ENCODE measurements around the gene DCK. TPM values are rescaled to one million over a fixed set of nuclear protein-coding genes. Genes with fewer than 3 reads are reported as not detected.

The DCK gene
- total RNA-seq, 1 experiment from 2014 or later = 26.5 TPM

DNA sequence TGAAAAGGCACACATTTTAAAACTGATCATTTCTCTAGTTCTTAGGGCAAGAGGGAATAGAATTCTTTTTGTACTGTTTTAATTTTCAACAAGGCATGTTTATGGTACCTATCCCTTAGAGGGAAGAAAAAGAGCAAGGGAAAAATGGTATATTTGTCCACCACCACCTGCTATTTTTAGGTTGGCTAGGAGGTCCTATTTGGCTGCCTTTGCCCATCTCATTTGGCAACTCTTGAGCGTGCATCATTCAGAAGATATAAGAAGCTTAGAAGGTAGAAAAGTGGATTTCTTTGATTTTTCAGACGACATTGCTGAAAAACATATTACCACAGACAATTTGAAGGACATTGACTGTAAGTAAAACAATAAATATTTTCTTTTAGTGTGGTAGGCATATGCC lies 69.0 kb downstream of the DCK start:
- Histone ChIP-seq H3K36me3 (replicated peaks; ENCODE audit: control insufficient read depth, insufficient read depth, low read length) (no peaks in the 10 kb centered on the region), H3K27me3 (ENCODE audit: control insufficient read depth, insufficient read depth, low read length) (no peaks in the 10 kb centered on the region), H3K4me3 (ENCODE audit: insufficient read depth, low read depth, low read length) (no peak overlapping the region)
- no peak for DNase-seq

DNA sequence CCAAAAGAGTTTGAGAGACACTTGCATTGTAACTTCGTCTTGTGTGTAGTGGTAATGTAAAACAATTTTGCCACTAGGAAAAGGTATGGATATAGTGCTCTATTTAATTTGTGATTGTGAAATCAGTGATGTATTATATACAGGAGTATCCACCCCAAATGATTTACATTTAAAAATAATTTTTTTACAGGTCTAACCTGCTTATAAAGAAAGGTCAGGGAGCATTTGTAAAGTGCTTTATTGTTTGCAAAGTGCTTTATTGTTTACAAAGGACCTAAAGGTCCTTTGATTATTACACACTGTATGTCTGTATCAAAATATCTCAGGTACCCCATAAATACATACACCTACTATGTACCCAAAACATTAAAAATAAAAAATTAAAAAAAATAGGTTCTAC lies 70.3 kb downstream of the DCK start:
- Histone ChIP-seq H3K4me3 (ENCODE audit: insufficient read depth, low read depth, low read length) (no peak overlapping the region), H3K36me3 (replicated peaks; ENCODE audit: control insufficient read depth, insufficient read depth, low read length) (no peaks in the 10 kb centered on the region), H3K27me3 (ENCODE audit: control insufficient read depth, insufficient read depth, low read length) (no peaks in the 10 kb centered on the region)
- DNase-seq = no peak

DNA sequence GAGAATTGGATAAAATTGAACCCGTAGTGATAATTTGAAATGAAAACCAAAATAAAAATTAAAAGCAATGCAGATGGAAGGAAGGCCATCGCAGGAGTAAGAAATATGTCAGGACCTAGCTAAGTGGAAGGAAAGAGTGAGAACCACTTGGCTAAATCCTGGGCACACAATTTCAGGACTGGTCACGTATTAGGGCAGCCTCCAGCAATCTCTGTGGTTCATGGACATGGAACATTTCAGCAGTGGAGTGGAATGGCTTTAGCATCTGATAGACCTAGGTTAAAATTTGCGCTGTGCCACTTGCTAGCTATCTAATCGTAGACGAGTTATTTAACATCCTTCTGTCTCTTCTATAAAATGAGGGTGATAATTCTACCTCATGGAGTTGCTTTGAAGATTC lies 71.1 kb downstream of the DCK start:
- no peak for DNase-seq
- Histone ChIP-seq H3K36me3 (replicated peaks; ENCODE audit: control insufficient read depth, insufficient read depth, low read length) (no peaks in the 10 kb centered on the region), H3K4me3 (ENCODE audit: insufficient read depth, low read depth, low read length) (no peak overlapping the region), H3K27me3 (ENCODE audit: control insufficient read depth, insufficient read depth, low read length) (no peaks in the 10 kb centered on the region)

DNA sequence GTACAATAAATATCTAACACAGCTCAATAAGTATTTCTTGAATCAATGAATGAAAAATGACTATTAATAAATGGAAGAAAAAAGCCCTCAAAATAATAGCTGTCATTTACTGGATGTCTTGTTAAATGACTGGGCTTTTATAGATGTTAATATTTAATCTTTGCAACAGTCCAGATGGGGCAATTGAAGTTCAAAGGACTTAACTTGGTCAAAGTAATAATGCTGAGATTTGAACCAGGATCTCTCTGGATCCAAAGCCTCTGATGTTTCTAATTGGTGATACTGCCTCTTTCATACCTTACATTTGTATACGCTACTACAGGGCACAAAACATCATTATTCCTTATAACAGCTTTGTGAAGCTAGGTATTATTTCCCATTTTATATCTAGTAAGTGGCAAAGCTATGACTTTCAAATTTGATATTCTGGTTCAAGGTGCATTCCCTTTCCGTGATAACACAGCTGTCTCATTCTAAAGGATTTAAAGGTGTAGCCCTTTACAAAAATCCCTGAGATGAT lies 72.6 kb downstream of the DCK start:
- Histone ChIP-seq H3K27me3 (ENCODE audit: control insufficient read depth, insufficient read depth, low read length) (no peaks in the 10 kb centered on the region), H3K36me3 (replicated peaks; ENCODE audit: control insufficient read depth, insufficient read depth, low read length) (no peaks in the 10 kb centered on the region), H3K4me3 (ENCODE audit: insufficient read depth, low read depth, low read length) (no peak overlapping the region)
- DNase-seq = no peak

DNA sequence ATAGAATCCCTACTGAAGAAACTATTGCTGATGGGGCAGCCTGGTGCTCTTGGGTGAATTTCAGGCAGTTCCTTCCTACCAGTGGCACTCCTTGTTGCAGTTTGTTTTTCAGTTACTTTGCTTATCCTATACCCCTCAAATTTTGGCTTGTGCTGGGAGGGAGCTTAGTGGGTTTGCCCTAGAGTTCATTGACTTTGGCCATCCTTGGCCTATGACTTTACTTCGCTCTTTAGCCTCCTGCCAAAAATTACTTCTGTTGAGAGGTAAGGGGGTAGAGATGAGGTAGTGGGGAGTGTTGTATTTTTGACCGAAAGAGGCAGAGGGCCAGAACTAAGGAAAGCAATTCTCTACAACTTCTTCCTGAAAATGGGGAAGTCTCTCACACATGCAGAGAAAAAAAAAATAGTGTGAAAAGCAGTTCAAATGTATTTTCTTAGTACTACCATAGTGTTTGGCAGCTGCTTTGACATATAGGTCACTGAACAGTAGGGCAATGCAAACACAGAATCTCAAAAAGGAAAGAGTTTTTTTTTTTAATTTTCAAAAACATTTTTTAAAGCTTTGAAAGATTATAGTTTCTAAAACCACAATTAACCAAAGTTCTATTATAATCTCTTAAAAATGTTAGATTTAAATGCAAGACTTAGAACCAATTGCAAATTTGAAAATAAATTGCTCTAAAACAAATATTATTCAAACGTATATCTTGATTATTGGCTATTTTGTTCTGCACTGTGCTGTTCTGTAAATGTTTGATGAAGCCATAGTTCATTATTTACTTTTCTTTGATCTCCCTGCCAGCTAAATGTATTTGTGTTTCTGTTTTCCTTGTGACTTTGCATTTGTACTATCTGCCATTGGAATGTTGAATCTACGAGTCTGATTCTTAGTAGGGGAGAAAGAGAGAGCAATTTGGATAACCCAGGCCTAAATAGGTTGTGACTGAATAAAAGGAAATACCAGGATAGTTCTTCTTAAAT lies 73.6 kb downstream of the DCK start:
- DNase-seq = no peak
- H3K27me3 ChIP-seq (ENCODE audit: control insufficient read depth, insufficient read depth, low read length) = no peaks in the 10 kb centered on the region
- no peaks in the 10 kb centered on the region for H3K36me3 ChIP-seq (replicated peaks; ENCODE audit: control insufficient read depth, insufficient read depth, low read length)
- H3K4me3 ChIP-seq (ENCODE audit: insufficient read depth, low read depth, low read length) = no peak overlapping the region

DNA sequence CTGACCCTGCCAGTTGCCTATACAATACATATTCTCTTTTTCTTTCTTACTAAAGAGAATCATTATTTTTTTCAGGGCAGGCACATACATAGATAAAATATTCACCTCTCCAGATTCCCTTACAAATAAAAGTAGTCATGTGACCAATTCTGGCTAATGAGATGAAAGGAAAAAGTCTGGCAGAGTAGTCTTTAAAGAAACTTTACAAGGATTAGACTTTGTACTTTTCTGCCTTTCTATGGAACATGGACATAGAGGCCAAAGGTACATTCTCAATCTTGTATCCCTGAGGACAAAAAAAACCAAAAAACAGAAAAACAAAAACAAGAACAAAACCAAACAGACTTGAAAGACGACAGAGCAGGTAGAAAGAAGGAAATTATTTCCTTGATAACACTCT lies 75.6 kb downstream of the DCK start:
- Histone ChIP-seq H3K4me3 (ENCODE audit: insufficient read depth, low read depth, low read length) (no peak overlapping the region), H3K36me3 (replicated peaks; ENCODE audit: control insufficient read depth, insufficient read depth, low read length) (no peaks in the 10 kb centered on the region), H3K27me3 (ENCODE audit: control insufficient read depth, insufficient read depth, low read length) (no peaks in the 10 kb centered on the region)
- no peak for DNase-seq

DNA sequence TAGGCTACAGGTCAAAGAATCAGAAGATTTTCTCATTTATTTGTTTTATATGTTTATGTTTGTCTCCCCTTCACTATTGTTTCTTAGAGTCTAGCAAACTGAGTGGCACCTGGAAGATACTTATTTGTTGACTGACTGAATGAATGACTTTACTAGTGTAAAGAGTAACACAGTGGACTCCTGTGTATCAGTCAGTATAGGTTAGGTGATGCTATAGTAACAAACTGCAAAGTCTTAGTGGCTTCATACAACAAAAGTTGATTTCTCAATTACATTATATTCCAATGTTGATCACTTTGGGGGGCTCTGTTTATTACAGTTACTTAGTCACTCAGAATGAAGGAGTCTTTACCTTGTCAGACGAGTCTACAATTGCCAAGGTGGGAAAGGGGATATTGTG lies 76.6 kb downstream of the DCK start:
- DNase-seq = no peak
- Histone ChIP-seq H3K27me3 (ENCODE audit: control insufficient read depth, insufficient read depth, low read length) (no peaks in the 10 kb centered on the region), H3K36me3 (replicated peaks; ENCODE audit: control insufficient read depth, insufficient read depth, low read length) (no peaks in the 10 kb centered on the region), H3K4me3 (ENCODE audit: insufficient read depth, low read depth, low read length) (no peak overlapping the region)

DNA sequence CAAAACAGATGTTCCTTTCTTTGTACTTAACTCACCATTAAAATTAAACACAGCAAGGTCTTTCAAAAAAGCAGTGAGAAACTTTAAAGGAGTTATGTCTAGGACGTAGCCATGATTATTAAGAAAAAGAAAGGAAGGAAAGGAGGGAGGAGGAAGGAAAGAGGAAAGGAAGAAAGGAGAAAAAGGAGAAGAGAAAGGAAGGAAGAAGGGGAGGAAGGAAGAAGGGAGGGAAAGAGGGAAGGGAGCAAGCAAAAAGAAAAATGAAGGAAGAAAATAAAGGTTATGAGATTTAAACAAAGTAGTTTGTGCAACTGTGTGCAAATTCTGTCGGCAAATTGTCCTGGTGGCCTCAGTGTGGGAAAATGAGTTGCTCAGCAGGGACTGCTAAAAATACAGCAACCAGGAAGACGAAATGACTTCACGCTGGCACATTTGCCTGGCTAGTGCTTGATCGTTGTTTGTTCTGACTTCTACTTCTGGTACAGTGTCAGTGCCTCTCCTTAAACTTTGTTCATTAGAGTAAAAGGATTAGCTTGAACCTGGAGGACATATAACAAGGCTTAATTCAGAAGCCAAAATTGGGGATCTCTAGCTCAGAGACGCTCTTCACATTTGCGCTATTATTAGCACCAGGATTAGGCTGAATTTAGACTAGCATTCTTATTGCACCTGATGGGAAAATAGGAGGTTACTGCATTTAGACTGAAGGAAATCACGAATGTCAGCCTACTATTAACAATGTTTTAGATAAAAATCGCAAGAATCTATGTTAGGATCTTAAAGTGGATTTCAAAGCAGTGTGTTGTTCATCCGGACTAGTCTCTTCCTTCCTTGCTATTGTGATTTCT lies 81.2 kb downstream of the DCK start:
- Histone ChIP-seq H3K27me3 (ENCODE audit: control insufficient read depth, insufficient read depth, low read length) (no peaks in the 10 kb centered on the region), H3K4me3 (ENCODE audit: insufficient read depth, low read depth, low read length) (no peak overlapping the region), H3K36me3 (replicated peaks; ENCODE audit: control insufficient read depth, insufficient read depth, low read length) (no peaks in the 10 kb centered on the region)
- DNase-seq = no peak

Other genes starting within 250 kb of the DCK start
- 132 and 147 TPM in 2 replicates for gene GRSF1, start 153.8 kb upstream of the DCK start, total RNA-seq (2014; rRNA removed; shearing (Covaris generic))
- 5.5 and 10.5 TPM in 2 replicates for gene MOB1B, start 91.3 kb upstream of the DCK start, total RNA-seq (2014; rRNA removed; shearing (Covaris generic))